Frontal cortex (tissue), 4 donors: ENCODE data around the gene COBL. TPM values are rescaled to one million over a fixed set of nuclear protein-coding genes. Genes with fewer than 3 reads are reported as not detected.

ENCODE experiments used
- DNase-seq, 2 donors: peaks; one replicate each; pipeline ENCODE4 v3.0.0; 2012; ENCODE audit warnings: low spot score in 2 of 2
- FAIRE-seq: peaks from 2 replicates; lab custom pipeline; 2012; peaks lifted over from hg19 to GRCh38; lab: Jason Lieb, UNC
- total RNA-seq: library from RNA; depleted of rRNA; stranded (reverse); fragments of >200 nt; gene quantifications from one replicate; pipeline ENCODE4 v1.2.3, GENCODE V29; 2014
- donor health status: control.
- donor health status: control.
- donor health status: control.

COBL gene, protein sequence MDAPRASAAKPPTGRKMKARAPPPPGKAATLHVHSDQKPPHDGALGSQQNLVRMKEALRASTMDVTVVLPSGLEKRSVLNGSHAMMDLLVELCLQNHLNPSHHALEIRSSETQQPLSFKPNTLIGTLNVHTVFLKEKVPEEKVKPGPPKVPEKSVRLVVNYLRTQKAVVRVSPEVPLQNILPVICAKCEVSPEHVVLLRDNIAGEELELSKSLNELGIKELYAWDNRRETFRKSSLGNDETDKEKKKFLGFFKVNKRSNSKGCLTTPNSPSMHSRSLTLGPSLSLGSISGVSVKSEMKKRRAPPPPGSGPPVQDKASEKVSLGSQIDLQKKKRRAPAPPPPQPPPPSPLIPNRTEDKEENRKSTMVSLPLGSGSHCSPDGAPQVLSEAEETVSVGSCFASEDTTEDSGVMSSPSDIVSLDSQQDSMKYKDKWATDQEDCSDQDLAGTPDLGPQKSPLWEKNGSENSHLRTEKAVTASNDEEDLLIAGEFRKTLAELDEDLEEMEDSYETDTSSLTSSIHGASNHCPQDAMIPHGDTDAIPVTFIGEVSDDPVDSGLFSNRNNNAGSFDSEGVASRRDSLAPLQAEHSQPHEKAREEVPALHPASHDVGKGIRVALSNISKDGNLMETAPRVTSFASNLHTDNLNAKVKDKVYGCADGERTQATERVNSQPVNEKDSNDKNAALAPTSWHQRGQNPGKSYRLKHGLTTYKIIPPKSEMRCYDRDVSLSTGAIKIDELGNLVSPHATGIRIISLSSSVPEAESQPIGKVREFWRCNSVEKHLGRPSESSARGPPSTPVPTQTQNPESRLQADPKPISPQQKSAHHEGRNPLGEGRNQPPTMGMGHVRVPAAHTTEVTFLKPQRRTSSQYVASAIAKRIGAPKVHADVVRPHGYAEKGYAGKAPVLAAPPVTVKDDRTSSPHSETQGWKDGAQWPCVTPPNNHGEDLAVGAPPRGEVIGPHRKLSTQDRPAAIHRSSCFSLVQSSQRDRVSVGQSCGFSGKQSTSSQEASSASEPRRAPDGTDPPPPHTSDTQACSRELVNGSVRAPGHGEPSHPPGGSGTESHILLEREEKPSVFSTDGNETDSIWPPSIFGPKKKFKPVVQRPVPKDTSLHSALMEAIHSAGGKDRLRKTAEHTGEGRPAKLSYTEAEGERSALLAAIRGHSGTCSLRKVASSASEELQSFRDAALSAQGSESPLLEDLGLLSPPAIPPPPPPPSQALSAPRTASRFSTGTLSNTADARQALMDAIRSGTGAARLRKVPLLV
- total RNA-seq, result 2.4 TPM

DNA sequence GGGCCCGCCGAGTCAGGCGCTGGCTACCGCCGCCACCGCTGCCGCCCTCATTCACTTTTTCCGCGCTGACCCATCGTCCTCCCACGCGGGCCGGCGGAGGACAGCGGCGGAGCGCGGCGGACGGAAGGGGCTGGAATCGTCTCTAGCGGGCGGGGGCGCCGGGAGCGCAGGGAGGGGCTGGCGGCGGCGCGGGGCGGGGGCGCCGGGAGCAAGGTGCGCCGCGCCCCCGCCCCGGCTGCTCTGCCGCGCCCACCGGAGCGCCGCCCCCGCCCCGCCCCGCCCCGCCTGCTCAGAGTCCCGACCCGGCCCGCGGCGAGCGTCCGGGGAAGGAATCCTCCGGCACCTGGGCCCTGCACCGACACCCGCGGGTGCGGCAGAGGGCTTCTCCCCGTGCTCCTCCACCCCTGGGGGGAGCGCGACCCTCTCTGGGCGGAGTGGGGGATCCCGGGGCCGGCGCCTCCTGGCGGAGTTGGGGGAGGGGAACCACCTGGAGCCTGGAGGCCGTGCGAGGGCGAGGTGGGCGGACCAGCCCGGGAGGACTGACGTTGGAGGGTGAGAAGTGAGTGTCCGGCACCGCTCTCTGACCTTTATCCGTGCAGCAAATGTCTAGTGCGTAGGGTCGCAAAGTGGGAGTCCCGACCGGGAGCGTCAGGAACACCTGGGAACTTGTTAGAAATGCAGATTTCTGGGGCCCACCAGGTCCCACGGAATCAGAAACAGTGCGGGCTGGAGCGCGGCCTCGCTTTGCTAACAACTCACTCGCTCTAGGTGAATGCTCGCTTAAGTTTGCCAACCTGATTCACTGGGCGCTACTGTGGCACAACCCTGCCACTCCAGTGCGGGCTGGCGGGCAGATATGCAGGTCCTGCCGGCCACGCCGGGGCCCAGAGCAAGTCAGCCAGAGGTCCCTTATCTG lies at the start of gene COBL:
Gene COBL, minus strand, starts transcription at position 144 of the 916 bp plus-strand sequence. CDS start 176 bp downstream, outside the sequence.
- DNase-seq (peak; percentile 46 to 61), FAIRE-seq (no peak)

DNA sequence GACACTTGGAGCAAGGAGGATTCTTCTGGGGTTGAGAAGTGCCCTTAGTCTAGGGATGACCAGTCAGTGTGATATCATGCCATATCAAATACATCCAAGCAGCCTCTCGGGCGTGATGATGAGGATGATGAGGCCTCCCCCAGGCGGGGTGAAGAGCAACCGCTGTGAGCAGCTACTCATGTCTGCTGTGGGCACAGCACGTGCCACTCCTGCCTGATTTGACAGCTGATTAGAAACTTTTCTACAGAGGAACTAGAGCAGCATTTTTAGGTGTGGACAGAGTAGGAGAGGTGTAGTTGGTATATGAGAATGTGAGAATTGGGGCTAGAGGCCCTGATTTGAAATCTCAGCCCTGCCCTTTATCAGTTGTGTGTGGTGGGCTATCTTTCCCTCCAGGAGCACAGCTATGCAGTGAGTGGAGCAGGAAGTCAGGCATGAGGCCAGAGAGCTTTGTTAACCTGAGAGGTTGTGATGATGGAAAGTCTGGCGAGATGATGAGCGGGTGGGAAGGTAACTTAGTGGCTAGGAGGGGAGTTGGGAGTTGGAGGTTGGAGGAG lies 49.6 kb upstream of the COBL start:
- DNase-seq, result no peak
- no peak for FAIRE-seq

DNA sequence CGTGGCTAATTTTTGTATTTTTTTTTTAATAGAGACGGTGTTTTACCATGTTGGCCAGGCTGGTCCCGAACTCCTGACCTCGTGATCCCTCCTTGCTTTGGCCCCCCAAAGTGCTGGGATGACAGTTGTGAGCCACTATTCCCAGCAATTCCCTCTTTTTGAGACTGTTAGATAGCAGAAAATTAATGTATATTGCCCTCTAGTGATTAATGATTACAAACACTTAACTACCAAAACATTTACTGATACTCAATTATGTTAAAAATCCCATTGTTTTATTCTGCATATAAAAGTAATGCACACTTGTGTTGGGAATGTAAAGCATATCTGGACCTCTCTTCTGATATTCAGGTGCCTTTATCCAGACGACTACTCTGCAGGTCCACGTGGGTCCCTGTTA lies 41.2 kb upstream of the COBL start:
- peak; percentile 21 to 26 for DNase-seq
- no peak for FAIRE-seq

DNA sequence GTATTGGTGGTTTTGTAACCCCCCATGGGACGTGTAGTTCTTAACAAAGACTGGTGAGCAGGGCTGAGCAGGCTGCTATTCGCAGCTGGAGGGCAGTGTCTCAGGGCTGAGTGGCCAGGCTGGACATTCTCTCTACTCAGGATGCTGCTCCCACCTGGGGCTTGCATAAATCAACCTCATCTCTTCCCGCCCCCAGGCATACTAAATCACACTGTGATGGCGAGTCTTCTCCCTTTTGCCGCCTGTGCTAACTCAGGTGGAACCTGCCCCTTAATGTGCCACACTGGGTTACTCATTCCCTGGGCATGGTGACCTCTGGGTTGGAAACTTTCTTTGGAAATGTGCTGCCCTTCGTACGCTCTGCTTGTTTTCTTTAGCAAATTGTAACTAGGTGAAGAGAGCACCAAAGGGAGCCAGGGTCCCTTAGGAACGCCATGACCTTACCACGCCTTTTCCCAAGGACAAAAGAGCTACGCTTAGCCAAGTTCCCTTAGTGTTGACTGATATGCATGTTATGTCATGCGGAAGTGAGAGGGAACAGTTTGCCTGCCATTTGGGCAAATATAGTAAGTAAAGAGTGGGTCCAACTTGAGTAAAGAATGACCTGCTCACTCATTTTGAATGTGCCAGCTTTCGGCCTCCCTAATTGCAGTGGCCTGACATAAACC lies 40.4 kb upstream of the COBL start:
- DNase-seq (no peak), FAIRE-seq (no peak)

DNA sequence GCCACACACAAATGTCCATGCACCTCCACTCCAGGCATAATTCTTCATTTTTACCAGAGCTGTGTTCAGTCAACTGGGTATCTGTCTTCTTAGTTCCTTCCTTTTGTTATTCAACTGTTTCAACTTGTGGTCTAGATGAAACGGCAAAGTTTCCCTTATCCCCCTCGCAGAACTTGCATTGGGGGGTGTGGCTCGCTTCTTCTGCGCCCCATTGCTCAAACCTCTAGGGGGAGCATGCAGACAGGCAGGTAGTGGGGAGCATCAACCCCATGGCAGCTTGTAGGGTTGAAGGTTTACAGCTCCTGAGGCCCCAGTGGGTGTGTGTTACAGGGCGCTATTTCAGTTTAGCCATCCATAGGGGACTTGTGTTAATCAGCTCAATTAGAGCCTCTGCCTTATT lies 38.3 kb upstream of the COBL start:
- no peak for FAIRE-seq
- DNase-seq, result no peak

DNA sequence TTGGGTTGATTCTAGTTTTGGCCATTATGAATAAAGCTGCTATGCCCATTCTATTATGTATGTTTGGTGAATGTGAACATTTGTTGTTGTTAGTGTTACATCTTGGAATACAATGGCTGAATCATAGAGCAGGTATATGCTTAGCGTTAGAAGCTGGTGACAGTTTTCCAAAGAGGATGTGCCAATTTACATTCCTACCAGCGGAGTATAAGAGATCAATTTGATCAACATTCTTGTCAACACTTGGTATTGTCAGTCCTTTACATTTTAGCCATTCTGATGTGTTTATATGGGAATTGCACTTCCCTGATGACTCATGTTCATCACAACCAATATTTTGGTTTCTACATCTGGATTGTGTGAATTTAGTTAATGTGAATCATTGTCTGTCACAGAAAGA lies 37.8 kb upstream of the COBL start:
- FAIRE-seq (no peak), DNase-seq (no peak)

DNA sequence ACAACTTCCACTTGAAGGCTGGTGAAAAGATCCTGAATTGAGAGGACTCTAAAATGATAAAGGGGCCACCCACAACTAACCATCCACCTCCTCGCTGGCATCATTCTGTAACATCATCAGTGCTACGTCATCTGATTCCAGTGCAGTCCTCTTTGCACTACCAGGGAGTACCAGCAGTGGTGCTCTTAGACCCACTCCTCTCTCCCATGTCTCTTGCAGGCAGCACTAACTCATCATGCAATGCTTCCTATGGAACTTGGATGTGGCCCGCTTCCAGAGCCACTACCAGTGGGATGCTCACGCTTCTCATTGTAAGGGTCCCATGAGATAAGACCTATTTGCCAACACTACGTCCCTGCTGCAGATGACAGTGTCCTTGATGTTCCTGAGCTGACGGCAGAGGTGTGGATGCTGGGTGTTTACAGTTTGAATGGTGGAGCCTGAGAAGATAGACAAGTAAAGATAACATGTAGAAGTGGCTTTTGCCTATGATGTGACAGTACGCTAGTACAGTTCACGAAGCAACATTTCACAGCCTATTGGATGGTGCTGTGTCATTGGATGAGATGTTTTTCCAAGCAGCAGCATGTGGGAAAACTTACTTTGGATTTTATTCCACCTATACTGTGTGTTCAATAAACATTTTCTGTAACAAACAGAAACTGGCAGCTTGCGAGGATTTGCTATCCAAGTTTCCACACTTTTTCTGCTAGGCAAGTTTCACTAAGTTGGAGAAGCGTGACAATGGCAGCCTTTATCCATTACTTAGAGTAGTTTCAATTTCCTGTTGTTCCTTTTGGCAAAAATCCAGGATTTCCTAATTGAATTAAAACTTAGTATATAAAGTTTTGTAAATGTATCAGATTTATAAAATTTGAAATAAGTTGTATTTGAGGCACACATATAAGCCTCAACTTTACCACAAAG lies 35.8 kb upstream of the COBL start:
- no peak for FAIRE-seq
- no peak for DNase-seq

DNA sequence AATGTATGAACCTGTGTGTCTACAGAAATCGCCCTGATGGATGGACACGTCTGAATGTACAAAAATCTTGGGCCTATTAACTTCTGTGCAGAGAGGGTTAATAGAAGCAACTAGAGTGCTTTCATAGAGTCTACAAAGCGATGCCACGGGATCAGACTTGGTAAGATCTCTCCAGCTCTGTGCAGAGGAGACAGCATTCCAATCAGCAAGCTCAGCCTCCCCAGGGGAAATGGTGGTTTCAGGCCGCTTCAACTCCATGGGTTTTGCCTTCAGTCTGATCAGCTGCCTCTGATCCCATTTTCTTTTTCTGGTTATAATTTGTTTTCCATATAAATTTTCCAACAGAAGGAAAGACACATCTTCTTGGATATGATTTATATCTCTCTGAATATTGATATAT lies 35.1 kb upstream of the COBL start:
- no peak for FAIRE-seq
- no peak for DNase-seq

DNA sequence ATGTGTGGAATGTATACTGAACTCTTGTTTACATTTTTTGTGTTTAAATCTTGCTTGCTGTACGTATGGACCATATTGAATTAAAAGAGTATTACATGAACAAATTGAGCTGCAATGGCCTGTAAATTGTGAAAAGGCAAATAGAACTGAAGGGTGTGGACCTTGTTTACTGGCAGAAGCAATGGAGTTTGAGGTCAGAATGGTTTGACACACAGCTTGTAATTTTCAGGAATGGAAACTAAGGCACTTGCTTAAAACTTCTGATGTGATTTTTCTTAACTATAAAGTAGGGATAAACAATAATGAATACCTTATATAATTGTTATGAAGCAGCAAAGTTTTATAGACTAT lies 33.9 kb upstream of the COBL start:
- FAIRE-seq, result no peak
- no peak for DNase-seq

DNA sequence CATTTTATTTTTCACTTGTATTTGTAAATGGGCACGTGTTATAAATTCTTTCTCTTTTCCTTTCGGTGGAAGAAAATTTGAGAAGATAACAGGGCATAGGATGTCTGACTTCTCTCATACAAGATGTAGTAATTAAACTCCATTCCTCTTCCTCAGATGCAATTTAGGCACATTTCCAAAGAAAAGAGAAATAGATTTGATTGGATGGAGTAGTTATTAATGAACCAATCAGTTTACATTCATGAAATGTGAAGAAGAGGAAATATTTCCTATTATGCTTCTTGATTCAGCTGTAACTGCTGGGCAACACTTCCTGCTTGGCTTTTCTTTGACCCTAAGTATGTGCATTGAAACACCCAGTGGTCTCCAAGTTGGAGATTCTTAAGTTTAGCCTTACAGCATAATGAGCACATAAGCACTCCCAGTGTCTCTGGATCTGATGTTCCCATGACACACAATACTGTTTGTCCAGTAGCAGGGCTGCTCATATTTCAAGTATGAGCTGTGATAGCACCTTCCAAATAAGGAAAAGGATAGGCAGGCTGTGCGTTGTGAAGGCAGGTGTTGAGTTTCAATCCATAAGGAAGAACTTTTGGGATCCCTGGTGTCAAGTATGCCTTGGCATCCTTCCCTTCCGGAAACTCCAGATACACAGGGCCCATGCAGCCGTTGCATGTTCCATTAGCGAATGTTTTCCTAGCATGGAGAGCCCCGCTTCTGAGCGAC lies 33.4 kb upstream of the COBL start:
- DNase-seq (no peak), FAIRE-seq (no peak)

DNA sequence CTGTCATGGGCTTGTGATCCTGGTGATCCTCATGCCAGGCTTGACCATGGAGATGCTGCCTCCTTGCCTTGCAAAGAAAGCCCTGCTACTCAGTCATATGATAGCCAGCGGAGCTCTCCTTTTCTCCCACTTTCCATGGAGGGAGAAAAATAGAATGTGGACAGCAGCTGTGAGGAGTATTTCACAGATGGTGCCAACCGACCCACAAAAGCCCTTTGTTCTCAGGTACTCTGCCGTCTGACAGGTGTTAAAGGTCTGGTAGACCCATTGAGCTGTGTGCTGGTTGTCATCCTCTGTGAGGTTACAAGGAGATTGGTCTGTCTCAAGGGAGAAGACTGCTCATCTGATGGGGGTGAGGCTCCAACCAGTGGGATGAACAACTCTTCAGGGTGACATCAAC lies 29.5 kb upstream of the COBL start:
- FAIRE-seq (no peak), DNase-seq (no peak)

DNA sequence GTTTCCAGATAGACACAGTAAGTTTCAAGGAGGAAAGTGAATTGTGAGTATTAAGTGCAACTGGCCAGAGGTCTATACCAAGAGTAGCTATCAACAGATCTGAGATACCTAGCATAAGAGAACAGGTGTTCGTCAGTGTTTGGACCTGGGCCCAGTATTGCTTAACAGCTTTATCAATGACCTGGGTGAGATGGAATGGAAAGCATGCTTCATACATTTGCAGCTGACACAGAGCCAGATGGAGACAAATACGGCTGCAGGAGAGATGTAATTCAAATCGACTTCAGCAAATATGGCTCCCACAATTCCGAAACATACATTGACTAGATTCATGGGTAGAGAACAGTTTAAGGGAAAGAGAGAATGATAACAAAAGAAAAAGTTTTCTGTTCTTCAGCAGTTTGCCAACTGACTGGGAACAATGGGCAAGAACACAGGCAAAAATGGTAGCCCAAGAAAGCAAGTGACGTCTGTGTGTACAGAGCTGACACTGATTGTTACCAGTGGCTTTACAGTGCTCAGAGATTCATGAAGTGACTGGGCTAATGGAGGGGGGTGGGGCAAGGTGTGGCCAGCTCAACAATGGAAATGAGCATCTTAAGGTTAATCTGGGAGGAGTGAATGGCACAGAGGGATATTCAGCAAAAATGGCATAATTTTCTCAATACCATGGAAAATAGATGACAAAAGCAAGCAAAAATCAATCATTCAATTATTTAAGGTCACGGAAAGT lies 28.0 kb upstream of the COBL start:
- DNase-seq (no peak), FAIRE-seq (no peak)

DNA sequence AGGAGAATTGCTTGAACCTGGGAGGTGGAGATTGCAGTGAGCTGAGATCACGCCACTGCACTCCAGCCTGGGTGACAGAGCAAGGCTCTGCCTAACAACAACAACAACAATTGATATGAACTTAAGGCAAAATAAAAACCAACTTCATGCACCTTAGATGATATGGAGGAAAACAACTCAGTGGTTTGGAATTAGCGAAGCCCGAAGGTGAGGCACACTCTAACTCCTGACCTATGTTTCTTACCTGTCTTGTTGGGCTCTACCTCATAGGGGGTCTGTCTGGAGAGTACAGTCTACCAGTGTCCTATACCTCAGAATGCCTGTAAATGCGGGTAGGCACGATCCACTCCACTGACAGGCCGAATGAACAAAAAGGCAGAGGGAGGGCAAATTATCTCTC lies 24.3 kb upstream of the COBL start:
- FAIRE-seq (no peak), DNase-seq (no peak)

DNA sequence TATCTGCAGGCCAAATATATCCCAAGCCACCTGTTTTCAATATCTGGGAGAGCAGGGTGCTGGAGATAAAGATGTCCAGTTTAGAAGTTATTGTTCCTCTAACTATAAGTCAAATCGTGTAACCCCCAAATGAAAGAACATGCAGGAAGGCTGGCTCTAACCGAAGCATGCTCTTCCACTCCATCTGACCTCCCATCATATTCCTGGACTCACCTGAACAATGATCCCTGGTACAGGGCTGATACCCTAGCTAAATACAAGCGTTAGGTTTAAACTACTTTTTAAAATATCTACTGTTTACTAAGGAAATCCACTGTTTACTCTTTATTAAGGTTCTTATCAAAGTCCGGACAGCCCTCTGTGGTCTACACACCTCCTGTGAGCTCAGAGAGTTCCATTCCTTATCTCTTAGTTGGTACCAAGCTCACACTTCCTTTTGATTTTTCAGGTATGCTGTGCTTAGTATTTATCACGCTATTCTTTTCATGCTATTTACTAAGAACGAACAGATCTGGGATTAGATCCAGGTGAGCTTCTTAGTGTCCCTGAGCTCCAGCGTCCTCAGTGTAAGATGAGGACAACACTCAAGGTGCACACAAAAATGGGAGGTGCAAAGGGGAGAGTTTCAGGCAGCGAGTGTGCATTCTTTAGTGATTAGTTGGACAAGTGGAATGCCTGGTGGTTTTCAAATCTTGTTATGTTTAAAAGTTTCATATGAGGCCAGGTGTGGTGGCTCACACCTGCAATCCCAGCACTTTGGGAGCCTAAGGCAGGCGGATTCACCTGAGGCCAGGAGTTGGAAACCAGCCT lies 23.6 kb upstream of the COBL start:
- FAIRE-seq, result no peak
- DNase-seq, result no peak

DNA sequence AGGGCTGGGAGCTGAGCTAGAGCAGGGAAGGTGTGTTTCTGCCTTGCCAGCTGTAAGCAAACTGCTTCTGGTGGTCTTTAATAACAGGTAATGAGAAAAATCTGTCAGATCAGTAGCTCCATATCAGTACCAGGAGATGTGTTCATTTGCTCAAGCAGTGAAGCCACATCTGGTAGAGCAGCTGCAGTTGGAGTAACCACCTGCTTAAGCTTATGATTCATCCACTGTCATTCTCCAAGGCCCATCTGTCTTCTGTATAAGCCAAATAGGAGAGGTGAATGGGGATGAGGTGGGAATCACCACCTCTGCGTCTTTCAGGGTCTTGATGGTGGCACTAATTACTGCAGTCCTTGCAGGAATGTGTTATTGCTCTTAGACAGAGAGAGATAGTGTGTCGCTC lies 18.4 kb upstream of the COBL start:
- DNase-seq (no peak), FAIRE-seq (no peak)
